Measurements from ENCODE around the gene DYNC1I1. TPM values are rescaled to one million over a fixed set of nuclear protein-coding genes. Genes with fewer than 3 reads are reported as not detected.

DYNC1I1 gene
- total RNA-seq, 4 donors from 2014 or later, result 7.8 to 21.3 (median 11.6) TPM

DNA sequence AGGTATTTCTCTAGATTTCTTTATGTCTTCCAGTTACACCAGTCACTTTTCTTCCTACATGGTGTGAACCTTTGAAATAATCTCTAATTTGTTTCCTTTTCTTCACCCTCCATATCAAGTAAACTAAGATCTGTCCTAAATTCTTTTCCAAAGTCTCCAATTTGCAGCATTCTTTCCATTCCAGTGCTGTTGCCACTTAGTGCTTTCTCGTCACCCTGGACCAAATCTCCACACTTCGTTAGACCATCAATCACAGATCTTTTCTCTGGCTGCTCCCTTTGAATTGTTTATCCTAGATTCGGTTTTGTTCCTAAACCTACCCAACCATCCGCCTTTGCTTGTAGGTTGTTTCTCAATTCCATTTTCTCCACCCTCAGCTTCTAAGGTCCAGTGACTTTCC, 74.7 kb downstream of the DYNC1I1 start:
- Histone ChIP-seq H3K27ac (no peak overlapping the region), H3K36me3 (no peaks in the 10 kb centered on the region), H3K9me3 (no peaks in the 10 kb centered on the region), H3K27me3 (no peaks in the 10 kb centered on the region), H3K4me3 (no peak overlapping the region), H3K4me1 (no peaks in the 10 kb centered on the region)
- intact Hi-C loops (cut with DNase I; ENCODE audit: low total_unique reads), result no loop called here
- DNase-seq, result no peak
- no peak for TF ChIP-seq POLR2A (IDR thresholded peaks at IDR 0.05)
- TF ChIP-seq, protein P1, sequence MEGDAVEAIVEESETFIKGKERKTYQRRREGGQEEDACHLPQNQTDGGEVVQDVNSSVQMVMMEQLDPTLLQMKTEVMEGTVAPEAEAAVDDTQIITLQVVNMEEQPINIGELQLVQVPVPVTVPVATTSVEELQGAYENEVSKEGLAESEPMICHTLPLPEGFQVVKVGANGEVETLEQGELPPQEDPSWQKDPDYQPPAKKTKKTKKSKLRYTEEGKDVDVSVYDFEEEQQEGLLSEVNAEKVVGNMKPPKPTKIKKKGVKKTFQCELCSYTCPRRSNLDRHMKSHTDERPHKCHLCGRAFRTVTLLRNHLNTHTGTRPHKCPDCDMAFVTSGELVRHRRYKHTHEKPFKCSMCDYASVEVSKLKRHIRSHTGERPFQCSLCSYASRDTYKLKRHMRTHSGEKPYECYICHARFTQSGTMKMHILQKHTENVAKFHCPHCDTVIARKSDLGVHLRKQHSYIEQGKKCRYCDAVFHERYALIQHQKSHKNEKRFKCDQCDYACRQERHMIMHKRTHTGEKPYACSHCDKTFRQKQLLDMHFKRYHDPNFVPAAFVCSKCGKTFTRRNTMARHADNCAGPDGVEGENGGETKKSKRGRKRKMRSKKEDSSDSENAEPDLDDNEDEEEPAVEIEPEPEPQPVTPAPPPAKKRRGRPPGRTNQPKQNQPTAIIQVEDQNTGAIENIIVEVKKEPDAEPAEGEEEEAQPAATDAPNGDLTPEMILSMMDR (IDR thresholded peaks at IDR 0.05 in 4 of 5, conservative IDR thresholded peaks at IDR 0.05 in 1 of 5), result no peak
- in situ Hi-C loops (cut with MboI; ENCODE audit: low sequenced_read_pairs in 4 of 4), result no loop called here
- no peak for ATAC-seq

DNA sequence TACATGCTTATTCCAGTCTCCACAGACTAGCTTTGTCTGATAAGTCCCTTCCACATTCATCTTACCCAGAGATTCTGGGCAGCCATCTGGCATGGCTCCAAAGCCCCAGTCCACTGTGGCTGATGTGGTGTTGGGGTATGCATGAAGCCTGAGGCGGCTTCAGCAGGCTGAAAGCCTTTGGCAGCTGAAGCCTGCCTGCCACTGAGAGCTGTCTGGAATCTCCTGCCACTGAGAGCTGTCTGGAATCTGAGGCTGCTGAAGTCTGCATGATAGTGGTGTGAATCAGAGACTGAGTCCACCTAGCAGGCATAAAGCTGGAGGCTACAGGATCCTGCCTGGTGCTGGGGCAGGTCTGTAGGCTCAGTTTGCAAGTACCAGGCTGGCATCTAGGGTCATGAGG, 87.1 kb downstream of the DYNC1I1 start:
- Histone ChIP-seq H3K27me3 (no peaks in the 10 kb centered on the region), H3K4me3 (no peak overlapping the region), H3K36me3 (no peaks in the 10 kb centered on the region), H3K9me3 (no peaks in the 10 kb centered on the region), H3K4me1 (no peaks in the 10 kb centered on the region), H3K27ac (no peak overlapping the region)
- no peak for DNase-seq
- TF ChIP-seq, protein P1 (IDR thresholded peaks at IDR 0.05 in 4 of 5, conservative IDR thresholded peaks at IDR 0.05 in 1 of 5), result no peak
- TF ChIP-seq POLR2A (IDR thresholded peaks at IDR 0.05), result no peak
- in situ Hi-C loops (cut with MboI; ENCODE audit: low sequenced_read_pairs in 4 of 4) (loop anchor here in 1 of 4 donors (25.0 kb wide), 1 partner anchor 347 kb away; no protein-coding TSS in a partner anchor), intact Hi-C loops (cut with DNase I; ENCODE audit: low total_unique reads) (no loop called here)
- no peak for ATAC-seq

DNA sequence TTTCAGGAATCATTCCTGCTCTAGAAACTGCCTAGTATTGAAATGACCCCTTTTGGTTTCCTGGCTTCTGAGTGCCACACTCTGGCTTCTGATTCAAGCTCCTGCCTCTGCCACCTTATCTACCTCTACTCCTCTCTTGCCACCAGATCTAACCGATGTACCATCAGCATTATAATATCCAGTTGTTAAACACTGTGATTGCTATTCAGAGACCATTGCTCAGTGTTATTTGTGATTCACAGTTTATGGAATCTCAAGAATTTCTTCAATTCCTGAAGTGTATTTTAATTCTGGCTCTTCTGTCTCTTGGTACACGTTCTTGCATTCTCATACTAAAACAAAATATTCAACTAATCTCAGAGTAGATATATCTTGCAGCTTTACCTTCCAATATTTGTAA, 88.7 kb downstream of the DYNC1I1 start:
- H3K27ac ChIP-seq, result no peak overlapping the region
- in situ Hi-C loops (cut with MboI; ENCODE audit: low sequenced_read_pairs in 4 of 4) (loop anchor here in 3 of 4 donors (5.0 to 25.0 kb wide), 3 partner anchors 136 to 349 kb away; no protein-coding TSS in a partner anchor), intact Hi-C loops (cut with DNase I; ENCODE audit: low total_unique reads) (no loop called here)
- no peaks in the 10 kb centered on the region for H3K36me3 ChIP-seq
- no peaks in the 10 kb centered on the region for H3K27me3 ChIP-seq
- no peak overlapping the region for H3K4me3 ChIP-seq
- ATAC-seq (no peak), DNase-seq (no peak)
- TF ChIP-seq, protein P1 (IDR thresholded peaks at IDR 0.05 in 4 of 5, conservative IDR thresholded peaks at IDR 0.05 in 1 of 5), result no peak
- TF ChIP-seq POLR2A (IDR thresholded peaks at IDR 0.05), result no peak
- H3K4me1 ChIP-seq, result no peaks in the 10 kb centered on the region
- H3K9me3 ChIP-seq, result no peaks in the 10 kb centered on the region

DNA sequence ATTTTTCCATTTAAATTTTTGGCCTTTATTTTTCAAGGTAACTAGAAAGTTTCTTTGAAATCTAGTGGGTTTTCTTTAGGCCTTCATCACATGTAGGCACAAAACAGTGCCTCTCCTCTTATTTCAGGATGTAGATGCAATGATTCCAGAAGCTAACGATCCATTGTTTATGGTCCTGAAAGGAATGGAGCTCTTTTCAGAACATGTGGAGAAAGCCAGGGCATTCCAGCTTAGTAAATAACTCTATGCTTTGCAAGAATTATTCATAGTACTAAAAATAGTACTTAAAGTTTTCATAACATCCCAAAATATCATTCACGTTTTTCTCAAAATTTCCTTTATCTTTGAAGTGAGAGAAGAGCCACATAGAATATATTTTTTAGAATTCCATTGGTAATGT, 91.3 kb downstream of the DYNC1I1 start:
- ATAC-seq (no peak), DNase-seq (no peak)
- Histone ChIP-seq H3K36me3 (no peaks in the 10 kb centered on the region), H3K27me3 (no peaks in the 10 kb centered on the region), H3K4me1 (no peaks in the 10 kb centered on the region), H3K27ac (no peak overlapping the region), H3K9me3 (no peaks in the 10 kb centered on the region), H3K4me3 (no peak overlapping the region)
- in situ Hi-C loops (cut with MboI; ENCODE audit: low sequenced_read_pairs in 4 of 4) (loop anchor here in 3 of 4 donors (5.0 to 25.0 kb wide), 3 partner anchors 139 to 351 kb away; no protein-coding TSS in a partner anchor), intact Hi-C loops (cut with DNase I; ENCODE audit: low total_unique reads) (no loop called here)
- TF ChIP-seq POLR2A (IDR thresholded peaks at IDR 0.05), result no peak
- TF ChIP-seq, protein P1 (IDR thresholded peaks at IDR 0.05 in 4 of 5, conservative IDR thresholded peaks at IDR 0.05 in 1 of 5), result no peak

All from gastrocnemius medialis (tissue), 4 donors.